ENCODE measurements around the gene PRRG2. TPM values are rescaled to one million over a fixed set of nuclear protein-coding genes. Genes with fewer than 3 reads are reported as not detected.

The PRRG2 gene
- total RNA-seq, 1 experiment from 2014 or later = 3.3 TPM

- H3K9ac ChIP-seq (ENCODE audit: extremely low read depth, insufficient read length, low read length) = no peak overlapping the region
- peaks cover 25% of the 10 kb centered on the region for H3K27me3 Mint-ChIP-seq (ENCODE audit: low read depth)
- H3K27ac Mint-ChIP-seq = peak overlapping the region in 2 of 3 experiments; percentile 57 to 66; a peak in 3 of 7 replicates
- H3K23ac ChIP-seq (ENCODE audit: insufficient read length, low read depth, low read length) = no peak overlapping the region
- no peak; the same call in 2 of the 3 replicates for TF ChIP-seq CTCF (conservative IDR thresholded peaks at IDR 0.05)
- no peak overlapping the region for H2BK15ac ChIP-seq (ENCODE audit: low read depth, low read length)
- H3K79me2 ChIP-seq (ENCODE audit: insufficient read depth, low read length) = no peaks in the 10 kb centered on the region
- H3K9me3 Mint-ChIP-seq = no peaks in the 10 kb centered on the region
- peaks cover 40 to 50% of the 10 kb centered on the region in 2 experiments for H3K4me1 Mint-ChIP-seq
- no peak for DNase-seq
- no peaks in the 10 kb centered on the region for H3K36me3 Mint-ChIP-seq (ENCODE audit: insufficient read depth in 1 of 3, low read depth in 3 of 3)
- no peak overlapping the region for H2BK12ac ChIP-seq (ENCODE audit: insufficient read length, low read depth, low read length)
- H3K18ac ChIP-seq (ENCODE audit: insufficient read length, low read depth, low read length) = no peak overlapping the region
- no peak overlapping the region for H2BK20ac ChIP-seq (ENCODE audit: low read depth, low read length, poor library complexity, severe bottlenecking)
- no peak overlapping the region for H2AK5ac ChIP-seq (ENCODE audit: insufficient read length, low read length)
- H2BK120ac ChIP-seq (ENCODE audit: low read depth, low read length, poor library complexity, severe bottlenecking) = no peak overlapping the region
- H3K79me1 ChIP-seq (ENCODE audit: insufficient read depth, low read depth, low read length, poor library complexity, severe bottlenecking) = no peaks in the 10 kb centered on the region
- no peak overlapping the region for H3T11ph ChIP-seq (ENCODE audit: low read length)
- H3K14ac ChIP-seq (ENCODE audit: insufficient read depth, low read length) = no peak overlapping the region; the same call in 1 of the 2 replicates
- H4K20me1 ChIP-seq (ENCODE audit: control insufficient read depth, insufficient read depth, insufficient read length) = peaks cover under 1% of the 10 kb centered on the region
- no peaks in the 10 kb centered on the region for H3K27me3 ChIP-seq (ENCODE audit: insufficient read depth, low read length)
- 0 out of 5 replicates have a peak overlapping the region, but pooled peaks of 1 of the 2 experiments have one; percentile 18 for H3K4me3 Mint-ChIP-seq
- no peak overlapping the region for H3K4me2 ChIP-seq (ENCODE audit: insufficient read depth, insufficient read length, low read length)
- no peak overlapping the region for H4K91ac ChIP-seq (ENCODE audit: insufficient read length, low read depth, low read length)
- H3K27ac ChIP-seq (ENCODE audit: insufficient read length, low read depth, low read length) = no peak overlapping the region
- WGBS (ENCODE audit: extremely low coverage, insufficient read length, low lambda C conversion rate) = no CpG with 5 or more reads among the region's 24 CpGs
- H2AFZ ChIP-seq (ENCODE audit: low read length) = no peak overlapping the region
- H4K5ac ChIP-seq (ENCODE audit: insufficient read length, low read depth, low read length) = no peak overlapping the region
- H3K4me1 ChIP-seq (ENCODE audit: insufficient read depth, low read length) = no peaks in the 10 kb centered on the region; the same call in 1 of the 2 replicates
- H2BK5ac ChIP-seq (ENCODE audit: insufficient read length, low read length) = no peak overlapping the region
- peaks cover 7% of the 10 kb centered on the region for H3K23me2 ChIP-seq (ENCODE audit: insufficient read length, low read depth, low read length, poor library complexity, severe bottlenecking)
- H3K9me3 ChIP-seq (ENCODE audit: control insufficient read depth, low read depth, low read length) = no peaks in the 10 kb centered on the region
- no peak overlapping the region for H3K4ac ChIP-seq (ENCODE audit: low read depth, low read length)
- H4K8ac ChIP-seq (replicated peaks; ENCODE audit: insufficient read length, low read depth, low read length) = no peak overlapping the region
- H3K56ac ChIP-seq (ENCODE audit: insufficient read length, low read depth, low read length) = no peak overlapping the region
Observed at GRCh38 chr19:49635530-49636232, 54.6 kb downstream of the PRRG2 start.

All from H9 (cell line).